ENCODE results near the gene DNAJB8. TPM values are rescaled to one million over a fixed set of nuclear protein-coding genes. Genes with fewer than 3 reads are reported as not detected.

The DNAJB8 gene
- total and polyA plus RNA-seq, 9 of the 15 experiments (the other 6 are each of a cell fraction or from before 2014, with no cell fraction given): not detected

- TF ChIP-seq, protein P1, sequence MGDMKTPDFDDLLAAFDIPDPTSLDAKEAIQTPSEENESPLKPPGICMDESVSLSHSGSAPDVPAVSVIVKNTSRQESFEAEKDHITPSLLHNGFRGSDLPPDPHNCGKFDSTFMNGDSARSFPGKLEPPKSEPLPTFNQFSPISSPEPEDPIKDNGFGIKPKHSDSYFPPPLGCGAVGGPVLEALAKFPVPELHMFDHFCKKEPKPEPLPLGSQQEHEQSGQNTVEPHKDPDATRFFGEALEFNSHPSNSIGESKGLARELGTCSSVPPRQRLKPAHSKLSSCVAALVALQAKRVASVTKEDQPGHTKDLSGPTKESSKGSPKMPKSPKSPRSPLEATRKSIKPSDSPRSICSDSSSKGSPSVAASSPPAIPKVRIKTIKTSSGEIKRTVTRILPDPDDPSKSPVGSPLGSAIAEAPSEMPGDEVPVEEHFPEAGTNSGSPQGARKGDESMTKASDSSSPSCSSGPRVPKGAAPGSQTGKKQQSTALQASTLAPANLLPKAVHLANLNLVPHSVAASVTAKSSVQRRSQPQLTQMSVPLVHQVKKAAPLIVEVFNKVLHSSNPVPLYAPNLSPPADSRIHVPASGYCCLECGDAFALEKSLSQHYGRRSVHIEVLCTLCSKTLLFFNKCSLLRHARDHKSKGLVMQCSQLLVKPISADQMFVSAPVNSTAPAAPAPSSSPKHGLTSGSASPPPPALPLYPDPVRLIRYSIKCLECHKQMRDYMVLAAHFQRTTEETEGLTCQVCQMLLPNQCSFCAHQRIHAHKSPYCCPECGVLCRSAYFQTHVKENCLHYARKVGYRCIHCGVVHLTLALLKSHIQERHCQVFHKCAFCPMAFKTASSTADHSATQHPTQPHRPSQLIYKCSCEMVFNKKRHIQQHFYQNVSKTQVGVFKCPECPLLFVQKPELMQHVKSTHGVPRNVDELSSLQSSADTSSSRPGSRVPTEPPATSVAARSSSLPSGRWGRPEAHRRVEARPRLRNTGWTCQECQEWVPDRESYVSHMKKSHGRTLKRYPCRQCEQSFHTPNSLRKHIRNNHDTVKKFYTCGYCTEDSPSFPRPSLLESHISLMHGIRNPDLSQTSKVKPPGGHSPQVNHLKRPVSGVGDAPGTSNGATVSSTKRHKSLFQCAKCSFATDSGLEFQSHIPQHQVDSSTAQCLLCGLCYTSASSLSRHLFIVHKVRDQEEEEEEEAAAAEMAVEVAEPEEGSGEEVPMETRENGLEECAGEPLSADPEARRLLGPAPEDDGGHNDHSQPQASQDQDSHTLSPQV (IDR thresholded peaks at IDR 0.05): peak; percentile 14
- TF ChIP-seq TRIM24 (IDR thresholded peaks at IDR 0.05) (no peak), NCOA6 (IDR thresholded peaks at IDR 0.05) (no peak), PTRF (tag; IDR thresholded peaks at IDR 0.05) (0 out of 2 replicates have a peak, but pooled peaks have one; percentile 20), ZNF717 (CRISPR knock-in tag; IDR thresholded peaks at IDR 0.05) (0 out of 2 replicates have a peak, but pooled peaks have one; percentile 77), FOXM1 (IDR thresholded peaks at IDR 0.05; ENCODE audit: low read depth) (no peak), FOXM1 (CRISPR knock-in tag; IDR thresholded peaks at IDR 0.05; ENCODE audit: low read depth) (0 out of 2 replicates have a peak, but pooled peaks have one; percentile 1), HNRNPUL1 (IDR thresholded peaks at IDR 0.05; ENCODE audit: low read length) (no peak), CREBBP (IDR thresholded peaks at IDR 0.05; ENCODE audit: low read depth, low read length) (no peak), IRF2 (CRISPR knock-in tag; IDR thresholded peaks at IDR 0.05) (no peak), KDM1A (IDR thresholded peaks at IDR 0.05) (no peak), CCNT2 (IDR thresholded peaks at IDR 0.05; ENCODE audit: borderline replicate concordance, extremely low read depth, insufficient read length, low read depth, low read length) (peak; percentile 71), CBFB (CRISPR knock-in tag; IDR thresholded peaks at IDR 0.05) (0 out of 2 replicates have a peak, but pooled peaks have one; percentile 67), DMBX1 (CRISPR knock-in tag; IDR thresholded peaks at IDR 0.05; ENCODE audit: borderline replicate concordance) (peak; percentile 87; the same call in 1 of the 2 replicates)
- TF ChIP-seq, protein P2, sequence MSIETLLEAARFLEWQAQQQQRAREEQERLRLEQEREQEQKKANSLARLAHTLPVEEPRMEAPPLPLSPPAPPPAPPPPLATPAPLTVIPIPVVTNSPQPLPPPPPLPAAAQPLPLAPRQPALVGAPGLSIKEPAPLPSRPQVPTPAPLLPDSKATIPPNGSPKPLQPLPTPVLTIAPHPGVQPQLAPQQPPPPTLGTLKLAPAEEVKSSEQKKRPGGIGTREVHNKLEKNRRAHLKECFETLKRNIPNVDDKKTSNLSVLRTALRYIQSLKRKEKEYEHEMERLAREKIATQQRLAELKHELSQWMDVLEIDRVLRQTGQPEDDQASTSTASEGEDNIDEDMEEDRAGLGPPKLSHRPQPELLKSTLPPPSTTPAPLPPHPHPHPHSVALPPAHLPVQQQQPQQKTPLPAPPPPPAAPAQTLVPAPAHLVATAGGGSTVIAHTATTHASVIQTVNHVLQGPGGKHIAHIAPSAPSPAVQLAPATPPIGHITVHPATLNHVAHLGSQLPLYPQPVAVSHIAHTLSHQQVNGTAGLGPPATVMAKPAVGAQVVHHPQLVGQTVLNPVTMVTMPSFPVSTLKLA (conservative IDR thresholded peaks at IDR 0.05): peak; percentile 29 to 44; a peak in 3 of 4 replicates
- TF ChIP-seq, protein P3, sequence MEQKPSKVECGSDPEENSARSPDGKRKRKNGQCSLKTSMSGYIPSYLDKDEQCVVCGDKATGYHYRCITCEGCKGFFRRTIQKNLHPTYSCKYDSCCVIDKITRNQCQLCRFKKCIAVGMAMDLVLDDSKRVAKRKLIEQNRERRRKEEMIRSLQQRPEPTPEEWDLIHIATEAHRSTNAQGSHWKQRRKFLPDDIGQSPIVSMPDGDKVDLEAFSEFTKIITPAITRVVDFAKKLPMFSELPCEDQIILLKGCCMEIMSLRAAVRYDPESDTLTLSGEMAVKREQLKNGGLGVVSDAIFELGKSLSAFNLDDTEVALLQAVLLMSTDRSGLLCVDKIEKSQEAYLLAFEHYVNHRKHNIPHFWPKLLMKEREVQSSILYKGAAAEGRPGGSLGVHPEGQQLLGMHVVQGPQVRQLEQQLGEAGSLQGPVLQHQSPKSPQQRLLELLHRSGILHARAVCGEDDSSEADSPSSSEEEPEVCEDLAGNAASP (IDR thresholded peaks at IDR 0.05): no peak
- TF ChIP-seq, protein P4, sequence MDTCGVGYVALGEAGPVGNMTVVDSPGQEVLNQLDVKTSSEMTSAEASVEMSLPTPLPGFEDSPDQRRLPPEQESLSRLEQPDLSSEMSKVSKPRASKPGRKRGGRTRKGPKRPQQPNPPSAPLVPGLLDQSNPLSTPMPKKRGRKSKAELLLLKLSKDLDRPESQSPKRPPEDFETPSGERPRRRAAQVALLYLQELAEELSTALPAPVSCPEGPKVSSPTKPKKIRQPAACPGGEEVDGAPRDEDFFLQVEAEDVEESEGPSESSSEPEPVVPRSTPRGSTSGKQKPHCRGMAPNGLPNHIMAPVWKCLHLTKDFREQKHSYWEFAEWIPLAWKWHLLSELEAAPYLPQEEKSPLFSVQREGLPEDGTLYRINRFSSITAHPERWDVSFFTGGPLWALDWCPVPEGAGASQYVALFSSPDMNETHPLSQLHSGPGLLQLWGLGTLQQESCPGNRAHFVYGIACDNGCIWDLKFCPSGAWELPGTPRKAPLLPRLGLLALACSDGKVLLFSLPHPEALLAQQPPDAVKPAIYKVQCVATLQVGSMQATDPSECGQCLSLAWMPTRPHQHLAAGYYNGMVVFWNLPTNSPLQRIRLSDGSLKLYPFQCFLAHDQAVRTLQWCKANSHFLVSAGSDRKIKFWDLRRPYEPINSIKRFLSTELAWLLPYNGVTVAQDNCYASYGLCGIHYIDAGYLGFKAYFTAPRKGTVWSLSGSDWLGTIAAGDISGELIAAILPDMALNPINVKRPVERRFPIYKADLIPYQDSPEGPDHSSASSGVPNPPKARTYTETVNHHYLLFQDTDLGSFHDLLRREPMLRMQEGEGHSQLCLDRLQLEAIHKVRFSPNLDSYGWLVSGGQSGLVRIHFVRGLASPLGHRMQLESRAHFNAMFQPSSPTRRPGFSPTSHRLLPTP (IDR thresholded peaks at IDR 0.05; ENCODE audit: borderline replicate concordance, extremely low read depth, insufficient read length): no peak
Observed at GRCh38 chr3:128416578-128417211, 50.0 kb downstream of the DNAJB8 start (continued).

All from K562 (cell line).